Vagina (tissue), 2 donors: ENCODE measurements around the gene RITA1.

Source experiments
- POLR2A ChIP-seq, 2 donors: fragments of 450-650 bp; IDR thresholded peaks; one replicate each; pipeline ENCODE4 v1.6.1; 2017; ENCODE audit warnings: antibody characterized with exemption in 2 of 2, mild to moderate bottlenecking in 2 of 2, moderate library complexity in 2 of 2
- POLR2AphosphoS5 ChIP-seq, 2 donors: sonication (generic); formaldehyde crosslinking; IDR thresholded peaks; one replicate each; pipeline ENCODE4 v1.9.0; 2017; ENCODE audit warnings: antibody characterized with exemption in 2 of 2, mild to moderate bottlenecking in 2 of 2, low read depth in 1 of 2; ENCODE audit not compliant: insufficient read depth in 1 of 2
- TF ChIP-seq, protein P1 (sequence below), 3 experiments: fragments of 450-650 bp in 2 of 3; fragments of 200-600 bp in 1 of 3; sonication (generic) in 1 of 3; IDR thresholded peaks; one replicate each; pipeline ENCODE4 v1.5.1; 2017 to 2019; ENCODE audit warnings: antibody characterized with exemption in 3 of 3, mild to moderate bottlenecking in 2 of 3, moderate library complexity in 2 of 3

- TF ChIP-seq, protein P1, sequence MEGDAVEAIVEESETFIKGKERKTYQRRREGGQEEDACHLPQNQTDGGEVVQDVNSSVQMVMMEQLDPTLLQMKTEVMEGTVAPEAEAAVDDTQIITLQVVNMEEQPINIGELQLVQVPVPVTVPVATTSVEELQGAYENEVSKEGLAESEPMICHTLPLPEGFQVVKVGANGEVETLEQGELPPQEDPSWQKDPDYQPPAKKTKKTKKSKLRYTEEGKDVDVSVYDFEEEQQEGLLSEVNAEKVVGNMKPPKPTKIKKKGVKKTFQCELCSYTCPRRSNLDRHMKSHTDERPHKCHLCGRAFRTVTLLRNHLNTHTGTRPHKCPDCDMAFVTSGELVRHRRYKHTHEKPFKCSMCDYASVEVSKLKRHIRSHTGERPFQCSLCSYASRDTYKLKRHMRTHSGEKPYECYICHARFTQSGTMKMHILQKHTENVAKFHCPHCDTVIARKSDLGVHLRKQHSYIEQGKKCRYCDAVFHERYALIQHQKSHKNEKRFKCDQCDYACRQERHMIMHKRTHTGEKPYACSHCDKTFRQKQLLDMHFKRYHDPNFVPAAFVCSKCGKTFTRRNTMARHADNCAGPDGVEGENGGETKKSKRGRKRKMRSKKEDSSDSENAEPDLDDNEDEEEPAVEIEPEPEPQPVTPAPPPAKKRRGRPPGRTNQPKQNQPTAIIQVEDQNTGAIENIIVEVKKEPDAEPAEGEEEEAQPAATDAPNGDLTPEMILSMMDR (IDR thresholded peaks at IDR 0.05): no peak
- TF ChIP-seq POLR2AphosphoS5 (IDR thresholded peaks at IDR 0.05; ENCODE audit: insufficient read depth in 1 of 2, low read depth in 1 of 2) (no peak), POLR2A (IDR thresholded peaks at IDR 0.05) (no peak)
Measured at GRCh38 chr12:113145720-113146551, 39.6 kb upstream of the RITA1 start.
